SU-DHL-6 (cell line): ENCODE measurements around the gene ANKIB1.

Experiments
- H2AFZ ChIP-seq: fragments of 200-600 bp; sonication (generic); 2 replicates; pipeline ENCODE4 v1.6.1; 2014; ENCODE audit warnings: low read depth, mild to moderate bottlenecking, moderate library complexity, mixed read lengths, antibody characterized with exemption, low read length; ENCODE audit not compliant: severe bottlenecking
- H3F3A ChIP-seq: fragments of 200-600 bp; shearing (Covaris generic); 2 replicates; pipeline ENCODE4 v1.6.0; 2016; ENCODE audit warnings: antibody characterized with exemption, mild to moderate bottlenecking; ENCODE audit not compliant: insufficient read depth
- H3K27ac ChIP-seq: fragments of 200-600 bp; sonication (generic); 2 replicates; pipeline ENCODE4 v1.5.1; 2016; ENCODE audit warnings: low read depth, mild to moderate bottlenecking, low read length, moderate library complexity, mixed read lengths
- H3K27me3 ChIP-seq: fragments of 200-600 bp; sonication (generic), shearing (Covaris generic); 2 replicates; pipeline ENCODE4 v1.6.0; 2014; ENCODE audit warnings: mild to moderate bottlenecking, low read length
- H3K36me3 ChIP-seq: fragments of 200-600 bp; sonication (generic); 2 replicates; pipeline ENCODE4 v1.6.1; 2014; ENCODE audit warnings: mild to moderate bottlenecking, low read length, mixed read lengths
- H3K4me2 ChIP-seq: fragments of 300-600, 200-600 bp; shearing (Covaris generic), sonication (generic); 2 replicates; pipeline ENCODE4 v1.6.0; 2014; ENCODE audit warnings: low read length, low read depth, mild to moderate bottlenecking; ENCODE audit not compliant: poor library complexity, severe bottlenecking
- H3K4me3 ChIP-seq: fragments of 200-600 bp; sonication (generic); 2 replicates; pipeline ENCODE4 v1.5.1; 2014; ENCODE audit warnings: antibody characterized with exemption, low read length, mild to moderate bottlenecking, mixed read lengths; ENCODE audit not compliant: insufficient read depth, poor library complexity, severe bottlenecking
- H3K79me2 ChIP-seq: fragments of 200-600 bp; sonication (generic); 2 replicates; pipeline ENCODE4 v1.6.1; 2014; ENCODE audit warnings: mild to moderate bottlenecking, low read length, moderate library complexity; ENCODE audit not compliant: insufficient read depth
- H3K9ac ChIP-seq: fragments of 200-600 bp; sonication (generic); 2 replicates; pipeline ENCODE4 v1.7.0; 2014; ENCODE audit warnings: mild to moderate bottlenecking, low read length
- H3K9me2 ChIP-seq: fragments of 200-600 bp; sonication (generic); replicated peaks from 2 replicates; pipeline ENCODE4 v1.6.1; 2014; ENCODE audit warnings: low read length; ENCODE audit not compliant: insufficient read depth
- H3K9me3 ChIP-seq: fragments of 200-600 bp; sonication (generic); 2 replicates; pipeline ENCODE4 v1.6.1; 2014; ENCODE audit warnings: low read length, mixed read lengths; ENCODE audit not compliant: insufficient read depth
- H4K20me1 ChIP-seq: fragments of 200-600 bp; sonication (generic); 2 replicates; pipeline ENCODE4 v1.6.1; 2014; ENCODE audit warnings: low read depth, mild to moderate bottlenecking, antibody characterized with exemption, low read length, moderate library complexity, mixed read lengths
- EZH2phosphoT487 ChIP-seq: fragments of 200-600 bp; sonication (generic), shearing (Covaris generic); conservative IDR thresholded peaks from 2 replicates; pipeline ENCODE4 v1.6.1; 2018; ENCODE audit warnings: mild to moderate bottlenecking, antibody characterized with exemption, low read length, moderate library complexity, mixed read lengths
- TF ChIP-seq, protein P1 (sequence below): fragments of 200-600 bp; sonication (generic); IDR thresholded peaks from one replicate; pipeline ENCODE4 v1.5.1; 2017; ENCODE audit warnings: antibody characterized with exemption, mild to moderate bottlenecking, low read length, moderate library complexity; ENCODE audit not compliant: insufficient read depth, poor library complexity, severe bottlenecking

Gene ANKIB1

GRCh38 chr7:92330835-92331438, 85.2 kb downstream of the ANKIB1 start:
- Histone ChIP-seq H3K36me3 (peaks cover 42% of the 10 kb centered on the region), H3K4me3 (no peak overlapping the region), H3K4me2 (no peak overlapping the region), H3K27me3 (no peaks in the 10 kb centered on the region), H3K9ac (no peak overlapping the region), H3K9me3 (no peaks in the 10 kb centered on the region), H2AFZ (no peak overlapping the region), H3K9me2 (no peaks in the 10 kb centered on the region), H3F3A (peaks cover 5% of the 10 kb centered on the region; the same call in 1 of the 2 replicates), H4K20me1 (no peaks in the 10 kb centered on the region), H3K79me2 (no peaks in the 10 kb centered on the region), H3K27ac (no peak overlapping the region)
- TF ChIP-seq, protein P1, sequence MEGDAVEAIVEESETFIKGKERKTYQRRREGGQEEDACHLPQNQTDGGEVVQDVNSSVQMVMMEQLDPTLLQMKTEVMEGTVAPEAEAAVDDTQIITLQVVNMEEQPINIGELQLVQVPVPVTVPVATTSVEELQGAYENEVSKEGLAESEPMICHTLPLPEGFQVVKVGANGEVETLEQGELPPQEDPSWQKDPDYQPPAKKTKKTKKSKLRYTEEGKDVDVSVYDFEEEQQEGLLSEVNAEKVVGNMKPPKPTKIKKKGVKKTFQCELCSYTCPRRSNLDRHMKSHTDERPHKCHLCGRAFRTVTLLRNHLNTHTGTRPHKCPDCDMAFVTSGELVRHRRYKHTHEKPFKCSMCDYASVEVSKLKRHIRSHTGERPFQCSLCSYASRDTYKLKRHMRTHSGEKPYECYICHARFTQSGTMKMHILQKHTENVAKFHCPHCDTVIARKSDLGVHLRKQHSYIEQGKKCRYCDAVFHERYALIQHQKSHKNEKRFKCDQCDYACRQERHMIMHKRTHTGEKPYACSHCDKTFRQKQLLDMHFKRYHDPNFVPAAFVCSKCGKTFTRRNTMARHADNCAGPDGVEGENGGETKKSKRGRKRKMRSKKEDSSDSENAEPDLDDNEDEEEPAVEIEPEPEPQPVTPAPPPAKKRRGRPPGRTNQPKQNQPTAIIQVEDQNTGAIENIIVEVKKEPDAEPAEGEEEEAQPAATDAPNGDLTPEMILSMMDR: no peak
- no peak for TF ChIP-seq EZH2phosphoT487

DNA sequence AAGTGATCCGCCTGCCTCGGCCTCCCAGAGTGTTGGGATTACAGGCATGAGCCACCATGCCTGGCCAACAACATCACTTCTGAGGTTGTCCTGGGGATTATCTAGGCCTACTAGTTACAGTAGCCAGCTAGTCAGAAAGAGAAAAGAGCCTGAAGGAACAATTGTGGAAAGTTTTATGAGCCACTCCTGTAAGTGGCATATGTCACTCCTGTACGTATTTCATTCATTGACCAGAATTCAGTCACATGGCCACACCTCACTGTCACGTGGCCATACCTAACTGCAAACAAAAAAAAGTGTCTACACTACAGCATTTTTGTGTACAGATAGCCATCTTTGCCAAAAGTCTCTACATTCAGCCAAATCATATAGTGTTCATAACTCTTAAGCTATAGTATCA, 85.7 kb downstream of the ANKIB1 start:
- peaks cover 5% of the 10 kb centered on the region; the same call in 1 of the 2 replicates for H3F3A ChIP-seq
- no peaks in the 10 kb centered on the region for H4K20me1 ChIP-seq
- no peaks in the 10 kb centered on the region for H3K27me3 ChIP-seq
- no peak overlapping the region for H3K27ac ChIP-seq
- no peaks in the 10 kb centered on the region for H3K79me2 ChIP-seq
- no peak overlapping the region for H3K4me3 ChIP-seq
- no peak overlapping the region for H3K9ac ChIP-seq
- TF ChIP-seq EZH2phosphoT487: no peak
- TF ChIP-seq, protein P1: no peak
- no peak overlapping the region for H3K4me2 ChIP-seq
- H3K36me3 ChIP-seq: peaks cover 42% of the 10 kb centered on the region
- no peaks in the 10 kb centered on the region for H3K9me2 ChIP-seq
- H3K9me3 ChIP-seq: no peaks in the 10 kb centered on the region
- H2AFZ ChIP-seq: no peak overlapping the region

DNA sequence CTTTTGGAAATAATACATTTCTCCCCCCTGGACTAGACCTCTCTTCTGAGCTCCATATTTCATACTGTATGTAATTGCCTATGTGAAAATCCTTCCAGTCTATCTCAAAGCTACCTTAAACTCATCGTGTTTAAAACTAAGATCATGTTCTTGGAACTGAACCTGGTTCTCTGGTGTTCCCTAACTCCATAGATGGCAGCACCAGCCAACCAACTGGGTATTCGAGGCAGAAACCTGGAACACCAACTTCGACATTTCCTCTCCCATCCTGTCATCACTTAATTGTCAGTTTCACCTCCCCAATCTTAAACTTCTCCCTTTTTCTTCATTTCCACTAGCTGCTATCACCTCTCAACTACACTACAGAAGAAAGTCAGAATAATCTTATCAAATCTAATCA, 87.0 kb downstream of the ANKIB1 start:
- TF ChIP-seq, protein P1: no peak
- TF ChIP-seq EZH2phosphoT487: no peak
- Histone ChIP-seq H3K27me3 (no peaks in the 10 kb centered on the region), H3K9me2 (no peaks in the 10 kb centered on the region), H2AFZ (no peak overlapping the region), H3K27ac (no peak overlapping the region), H3K4me2 (no peak overlapping the region), H3K9me3 (no peaks in the 10 kb centered on the region), H3F3A (peaks cover 2% of the 10 kb centered on the region; the same call in 1 of the 2 replicates), H3K79me2 (no peaks in the 10 kb centered on the region), H3K9ac (no peak overlapping the region), H3K4me3 (no peak overlapping the region), H3K36me3 (peaks cover 38% of the 10 kb centered on the region), H4K20me1 (no peaks in the 10 kb centered on the region)
